HG03565 (cell line): ENCODE results near the gene ERICH4.
"Not testable (repeated sequence)": the region's sequence is repeated elsewhere in the genome, so short reads cannot be mapped to it uniquely, and the experiment has no call there.

Experiments used
- ATAC-seq: cut with Tn5 transposase; IDR thresholded peaks from one replicate; pipeline ENCODE4 v1.9.1; 2021; ENCODE audit warnings: mild to moderate bottlenecking, moderate library complexity; ENCODE audit not compliant: unreplicated experiment

ERICH4 gene, protein sequence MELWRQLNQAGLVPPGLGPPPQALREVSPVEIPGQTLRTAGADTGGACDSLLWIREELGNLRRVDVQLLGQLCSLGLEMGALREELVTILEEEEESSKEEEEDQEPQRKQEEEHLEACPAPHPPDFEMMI

DNA sequence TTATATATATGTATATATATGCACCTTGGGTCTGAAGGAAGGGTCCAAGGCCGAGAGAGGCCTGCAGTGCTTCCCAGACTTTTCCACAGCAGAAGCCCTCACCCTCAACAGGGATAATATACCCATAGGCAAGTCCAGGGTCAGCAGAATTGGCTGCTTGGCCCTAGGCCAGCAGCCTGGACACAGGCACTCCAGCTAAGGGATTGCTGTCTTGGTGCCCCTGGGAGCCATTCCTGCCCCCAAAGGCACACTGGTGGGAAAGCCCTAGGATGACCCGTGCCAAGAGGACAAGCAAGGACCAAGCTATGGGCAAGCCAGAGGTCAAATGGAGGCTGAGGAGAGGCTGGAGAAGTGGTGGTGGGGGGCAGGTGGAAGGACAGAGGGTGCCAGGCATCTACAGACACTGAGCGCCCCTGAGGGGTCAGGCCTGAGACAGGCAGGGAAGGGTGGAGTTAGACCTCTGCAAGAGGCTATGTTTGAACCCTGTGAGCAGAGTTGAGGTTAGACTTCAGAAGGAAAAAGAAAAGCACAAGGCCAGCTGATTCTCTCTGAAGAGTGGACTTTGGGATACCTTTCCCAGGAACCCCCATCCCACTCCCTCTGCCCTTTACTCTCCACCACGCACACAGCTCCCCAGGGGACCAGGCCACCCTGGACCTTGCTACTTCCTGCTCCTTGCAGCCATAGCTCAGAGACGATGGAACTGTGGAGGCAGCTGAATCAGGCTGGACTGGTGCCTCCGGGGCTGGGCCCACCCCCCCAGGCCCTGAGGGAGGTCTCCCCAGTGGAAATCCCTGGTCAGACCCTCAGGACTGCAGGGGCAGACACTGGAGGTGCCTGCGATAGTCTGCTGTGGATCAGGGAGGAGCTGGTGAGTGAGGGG, at the start of gene ERICH4:
Gene ERICH4 (plus strand): TSS at position 684 of the 883 bp plus-strand sequence. CDS start 14 bp downstream, at position 698.
- no peak for ATAC-seq

DNA sequence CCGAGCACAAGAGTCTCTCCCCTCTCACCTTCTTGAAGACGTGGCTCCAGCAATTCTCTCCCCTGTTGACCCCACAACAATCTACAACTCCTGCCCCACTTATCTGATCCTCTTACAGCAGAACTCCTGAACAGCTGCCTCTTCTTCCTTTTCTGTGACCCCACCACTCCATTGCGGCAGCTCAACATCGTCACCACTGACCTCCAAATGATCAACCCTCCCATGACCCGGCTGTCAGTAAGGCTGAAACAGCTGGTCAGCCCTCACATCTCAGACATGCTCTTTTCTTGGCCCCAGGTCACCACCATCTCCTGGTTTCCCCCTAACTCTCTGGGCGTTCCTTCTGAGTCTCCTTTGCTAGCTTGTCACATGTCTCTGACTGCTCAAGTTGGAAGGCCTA, 47.6 kb upstream of the ERICH4 start:
- no peak for ATAC-seq

DNA sequence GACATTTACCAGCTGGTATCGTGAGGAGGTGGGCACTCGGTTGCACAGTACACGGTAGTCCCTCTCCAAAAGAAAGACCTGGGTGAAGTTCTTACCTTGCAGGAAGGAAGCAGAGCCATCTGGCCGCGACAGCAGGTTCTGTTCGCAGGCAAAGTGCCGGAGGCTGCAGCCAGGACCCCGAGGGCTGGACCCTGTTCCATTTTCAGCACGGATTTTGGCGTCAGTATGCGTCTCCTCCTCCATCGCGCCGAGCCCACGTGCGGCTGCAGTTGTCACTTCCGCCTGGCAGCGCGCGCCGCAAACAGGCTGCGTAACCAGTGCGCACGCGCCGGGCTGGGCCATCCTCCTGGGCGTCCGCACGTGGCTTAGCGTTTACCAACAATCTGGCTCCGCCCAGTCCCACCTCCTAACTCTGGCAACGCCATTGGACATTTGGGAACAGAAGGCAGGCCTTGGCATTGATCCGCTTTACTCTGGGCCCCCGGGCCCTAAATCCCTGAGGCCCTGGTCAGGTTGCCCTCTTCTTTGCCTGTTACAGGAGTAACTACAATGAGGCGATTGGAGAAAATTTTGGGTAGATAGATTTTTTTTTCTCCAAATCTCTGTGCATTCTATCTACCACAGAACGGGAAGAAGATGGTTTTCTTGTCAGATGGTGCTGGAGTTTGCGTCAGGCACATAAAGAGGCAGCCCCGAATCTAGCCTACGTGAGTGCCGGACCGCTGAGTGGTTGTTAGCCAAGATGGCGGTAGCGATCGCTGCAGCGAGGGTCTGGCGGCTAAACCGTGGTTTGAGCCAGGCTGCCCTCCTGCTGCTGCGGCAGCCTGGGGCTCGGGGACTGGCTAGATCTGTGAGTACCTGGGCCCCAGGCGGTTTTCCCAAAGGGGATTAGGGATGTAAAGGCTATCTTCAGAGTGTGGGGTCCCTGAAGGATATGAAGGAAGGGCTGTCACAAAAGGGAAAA, 45.6 kb upstream of the ERICH4 start, which contains the start of the genes BCKDHA and EXOSC5:
Gene BCKDHA (plus strand): TSS at position 733 of the 964 bp plus-strand sequence. CDS start 10 bp downstream, at position 743.
Gene EXOSC5 (minus strand): TSS at position 274 of the 964 bp plus-strand sequence. CDS start 31 bp downstream, at position 243.
- peak; percentile 85 for ATAC-seq

DNA sequence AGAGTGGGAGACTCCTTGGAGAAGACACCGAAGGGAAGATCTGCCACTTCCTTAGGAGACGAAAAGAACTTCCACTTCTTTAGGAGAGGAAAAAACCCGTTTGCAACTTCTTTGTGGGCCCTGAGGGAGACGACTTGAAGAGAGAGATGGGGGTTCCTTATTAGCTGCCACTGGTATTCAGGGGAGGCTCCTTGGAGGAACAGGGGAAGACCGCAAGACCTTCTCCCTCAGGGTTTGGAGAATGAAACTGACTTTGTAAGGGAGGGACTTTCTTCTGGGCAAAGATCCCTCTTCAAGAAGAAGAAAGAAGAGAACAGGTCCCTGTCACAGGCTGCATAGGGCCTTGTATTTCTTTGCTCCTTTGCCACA, 44.9 kb upstream of the ERICH4 start:
- no peak for ATAC-seq

GRCh38 chr19:41398598-41398997, 44.4 kb upstream of the ERICH4 start:
- no peak for ATAC-seq

DNA sequence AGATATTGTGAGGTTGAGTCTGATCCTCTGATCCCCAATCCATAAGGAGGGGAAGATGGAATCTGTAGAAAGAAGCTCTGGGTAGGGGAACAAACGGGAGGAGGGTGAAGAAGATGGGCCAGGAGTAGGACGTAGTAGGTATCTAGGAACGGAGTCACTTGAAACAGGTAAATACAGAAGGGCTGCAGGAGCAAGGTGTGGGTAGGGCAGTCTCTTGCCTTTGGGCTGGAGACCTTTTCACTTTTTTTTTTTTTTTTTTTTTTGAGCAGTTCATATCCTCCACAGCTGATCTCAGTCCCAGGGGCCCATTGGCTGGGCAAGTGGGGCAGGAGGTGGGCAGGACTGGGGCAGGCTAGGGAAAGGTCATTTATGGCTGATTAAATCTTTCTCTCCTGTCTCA, 43.9 kb upstream of the ERICH4 start:
- no peak for ATAC-seq

- ATAC-seq, result no peak
Observed at GRCh38 chr19:41399525-41399924, 43.4 kb upstream of the ERICH4 start.

- no peak for ATAC-seq
Observed at GRCh38 chr19:41401483-41401882, 41.5 kb upstream of the ERICH4 start.

- no peak for ATAC-seq
Observed at GRCh38 chr19:41402010-41402409, 40.9 kb upstream of the ERICH4 start.

DNA sequence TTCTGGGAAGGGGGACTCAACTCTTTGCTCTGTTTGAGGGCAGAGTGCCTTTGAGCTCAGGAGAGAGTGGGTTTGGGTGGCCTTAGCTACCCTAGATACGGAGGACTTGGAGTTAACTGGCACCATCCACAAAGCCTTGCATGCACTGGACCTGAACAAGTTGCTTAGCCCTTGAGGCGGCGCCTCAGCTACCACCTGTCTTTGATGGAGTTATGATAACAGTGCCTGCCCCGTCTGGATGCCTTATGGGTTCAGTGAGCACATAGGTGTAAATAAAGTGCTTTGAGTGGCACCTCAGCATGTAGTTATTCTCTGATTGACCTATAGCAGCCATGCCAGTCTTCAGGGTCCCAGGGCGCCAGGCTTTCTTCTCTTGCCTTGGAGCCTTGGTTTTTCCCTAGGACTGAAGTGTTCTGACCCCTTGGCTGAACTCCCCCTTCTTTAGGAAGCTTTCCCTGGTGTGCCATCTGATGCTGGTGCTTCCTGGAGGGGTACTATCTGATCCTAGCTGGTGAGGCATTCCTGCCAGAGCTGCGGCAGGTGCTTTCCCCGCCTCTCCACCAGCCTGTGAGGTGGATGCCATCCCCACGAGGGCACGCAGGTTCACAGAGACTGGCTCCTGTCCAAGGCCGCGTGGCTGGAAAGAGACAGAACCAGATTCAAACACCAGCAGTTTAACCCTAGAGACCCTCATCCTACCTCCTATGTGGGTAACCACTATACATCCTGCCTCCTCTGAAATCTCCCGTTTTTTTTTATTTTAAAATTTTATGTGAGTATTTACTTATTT, 39.6 kb upstream of the ERICH4 start:
- no peak for ATAC-seq

DNA sequence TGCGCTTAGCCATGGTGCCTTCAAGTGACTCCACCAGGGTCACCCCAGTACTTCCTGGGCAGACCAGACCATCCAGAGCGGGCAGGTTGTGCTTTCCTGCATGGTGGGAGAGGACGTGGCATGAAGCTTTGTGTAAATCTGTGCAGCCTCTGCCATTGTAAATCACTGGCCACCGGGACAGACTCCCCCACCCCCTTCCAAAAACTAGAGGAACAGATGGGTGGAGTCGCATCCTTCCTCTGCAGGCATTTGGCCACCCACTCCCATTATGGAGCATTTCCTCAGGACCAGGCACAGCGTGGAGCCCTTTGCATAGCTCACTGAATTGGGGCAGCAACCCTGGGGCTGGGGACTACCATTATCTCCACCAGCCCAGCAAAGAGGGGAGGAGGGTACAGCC, 37.2 kb upstream of the ERICH4 start:
- ATAC-seq, result no peak

GRCh38 chr19:41407271-41407670, 35.7 kb upstream of the ERICH4 start:
- no peak for ATAC-seq

DNA sequence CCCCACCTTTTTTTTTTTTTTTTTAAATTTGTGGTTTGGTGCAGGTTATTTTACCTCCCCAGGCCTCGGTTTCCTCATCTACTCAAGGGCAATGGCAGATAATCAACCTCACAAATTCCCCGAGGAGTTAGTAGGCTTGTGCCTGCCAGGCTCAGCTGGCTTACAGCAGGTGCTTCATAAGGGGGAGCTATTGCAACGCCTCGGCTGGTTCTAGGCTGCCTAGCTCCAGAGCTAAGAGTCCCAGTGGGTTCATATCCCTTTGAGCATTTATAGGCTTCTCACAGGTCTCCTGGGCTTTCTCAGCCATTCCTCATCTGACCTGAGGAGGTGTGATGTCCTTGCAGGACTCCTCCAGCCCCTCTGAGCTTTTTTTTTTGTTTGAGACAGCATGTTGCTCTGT, 34.7 kb upstream of the ERICH4 start:
- ATAC-seq, result no peak

DNA sequence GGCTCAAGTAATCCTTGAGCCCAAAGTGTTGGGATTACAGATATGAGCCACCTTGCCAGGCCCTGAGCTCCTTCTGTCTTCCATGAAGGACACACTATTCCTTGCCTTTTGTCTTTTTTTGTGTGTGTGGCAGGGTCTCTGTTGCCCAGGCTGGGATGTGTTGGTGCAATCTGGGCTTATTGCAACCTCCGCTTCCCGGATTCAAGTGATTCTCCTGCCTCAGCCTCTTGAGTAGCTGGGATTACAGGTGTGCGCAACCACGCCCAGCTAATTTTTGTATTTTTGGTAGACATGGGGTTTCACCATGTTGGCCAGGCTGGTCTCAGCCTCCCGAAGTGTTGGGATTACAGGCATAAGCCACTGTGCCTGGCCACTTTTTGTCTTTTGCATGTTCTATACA, 34.1 kb upstream of the ERICH4 start:
- ATAC-seq, result not testable (repeated sequence)

GRCh38 chr19:41409288-41409687, 33.7 kb upstream of the ERICH4 start:
- no peak for ATAC-seq

DNA sequence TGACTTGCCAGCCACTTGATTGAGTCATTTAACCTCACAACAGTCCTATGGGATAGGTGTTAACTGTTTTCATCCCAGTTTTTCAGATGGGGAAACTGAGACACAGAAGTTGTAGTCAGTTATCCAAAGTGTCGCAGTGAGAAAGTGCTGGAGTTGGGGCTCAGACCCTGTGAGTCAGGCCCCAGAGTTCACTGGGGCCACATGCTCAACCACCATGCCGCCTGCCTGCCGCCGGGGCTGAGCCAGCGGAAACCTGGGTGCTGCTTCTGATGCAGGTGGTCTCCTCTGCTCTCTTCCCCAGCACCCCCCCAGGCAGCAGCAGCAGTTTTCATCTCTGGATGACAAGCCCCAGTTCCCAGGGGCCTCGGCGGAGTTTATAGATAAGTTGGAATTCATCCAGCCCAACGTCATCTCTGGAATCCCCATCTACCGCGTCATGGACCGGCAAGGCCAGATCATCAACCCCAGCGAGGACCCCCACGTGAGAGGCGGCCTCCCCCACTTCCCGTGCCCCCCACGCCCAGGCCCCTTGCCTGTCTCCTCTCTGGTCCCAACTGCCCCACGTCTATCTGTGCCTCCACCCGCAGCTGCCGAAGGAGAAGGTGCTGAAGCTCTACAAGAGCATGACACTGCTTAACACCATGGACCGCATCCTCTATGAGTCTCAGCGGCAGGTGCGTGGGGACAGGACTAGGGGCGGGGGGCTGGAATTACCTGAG, 32.5 kb upstream of the ERICH4 start:
- no peak for ATAC-seq

DNA sequence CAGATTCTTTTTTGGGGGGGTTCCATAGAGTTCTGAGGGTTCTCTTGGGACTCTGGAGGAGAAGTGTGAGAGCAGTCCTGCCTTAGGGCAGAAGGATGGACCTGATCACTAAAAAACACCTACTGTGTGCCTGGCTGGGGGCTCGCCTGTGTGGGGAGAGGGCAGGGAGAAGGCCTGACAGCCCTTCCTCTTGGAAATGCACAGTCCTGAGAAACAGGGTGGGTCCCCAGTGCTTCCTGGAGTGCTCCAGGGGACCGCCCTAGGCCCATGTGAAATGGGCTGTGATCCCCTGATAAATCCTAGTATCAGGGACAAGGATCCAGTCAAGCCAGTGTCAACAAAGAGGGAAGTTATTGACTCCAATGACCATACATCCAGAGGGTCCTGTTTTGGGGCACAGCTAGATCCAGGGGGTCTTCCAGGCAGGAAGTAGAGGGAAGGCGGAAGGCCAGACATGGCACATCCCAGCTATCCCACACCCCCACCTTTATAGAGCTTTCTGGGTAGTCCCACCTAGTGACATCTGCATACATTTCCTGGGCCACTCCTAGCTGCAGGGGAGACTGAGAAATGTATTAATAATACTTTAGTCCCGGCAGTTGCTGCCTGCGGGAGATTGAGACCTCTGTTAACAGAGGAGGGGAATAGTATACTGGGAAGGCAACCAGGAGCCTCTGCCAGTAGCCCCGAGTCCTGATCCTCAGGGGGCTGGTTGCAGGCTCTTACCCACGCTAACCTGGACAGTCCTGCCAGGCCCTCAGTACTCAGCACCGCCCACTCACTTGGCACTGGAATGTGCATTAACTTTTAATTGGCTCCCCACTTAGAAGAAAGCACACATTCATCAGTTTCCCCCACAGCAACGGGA, 31.6 kb upstream of the ERICH4 start:
- ATAC-seq, result no peak

DNA sequence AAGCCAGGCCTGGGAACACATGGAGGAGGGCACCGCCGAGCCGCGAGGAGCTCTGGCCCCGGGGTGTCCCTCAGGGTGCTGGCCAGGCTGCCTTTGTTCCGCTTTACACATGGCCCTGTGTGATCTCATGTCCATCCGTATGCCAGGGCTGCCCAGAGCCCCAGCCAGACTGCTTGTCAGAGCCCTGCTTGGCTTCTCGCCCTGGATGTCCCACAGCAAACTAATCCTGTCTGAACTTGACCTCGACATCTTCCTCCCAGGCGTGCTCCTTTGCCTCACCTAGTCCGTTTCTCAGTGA, 31.0 kb upstream of the ERICH4 start:
- no peak for ATAC-seq

GRCh38 chr19:41412953-41413352, 30.0 kb upstream of the ERICH4 start:
- ATAC-seq, result no peak
